Measurements from ENCODE around the gene GTF2H4. TPM values are rescaled to one million over a fixed set of nuclear protein-coding genes. Genes with fewer than 3 reads are reported as not detected.
A peak's percentile ranks its signal among the peaks of the same experiment; 100 is the strongest.
"Not testable (repeated sequence)": the region's sequence is repeated elsewhere in the genome, so short reads cannot be mapped to it uniquely, and the experiment has no call there.

GTF2H4 gene
- total RNA-seq, 1 donor from 2014 or later: 67.2 TPM

- H3K27me3 Mint-ChIP-seq (ENCODE audit: unreplicated experiment): peaks cover 2% of the 10 kb centered on the region
- H3K36me3 Mint-ChIP-seq (ENCODE audit: unreplicated experiment): peaks cover 28% of the 10 kb centered on the region
Measured at GRCh38 chr6:30870546-30870945, 37.5 kb upstream of the GTF2H4 start.

DNA sequence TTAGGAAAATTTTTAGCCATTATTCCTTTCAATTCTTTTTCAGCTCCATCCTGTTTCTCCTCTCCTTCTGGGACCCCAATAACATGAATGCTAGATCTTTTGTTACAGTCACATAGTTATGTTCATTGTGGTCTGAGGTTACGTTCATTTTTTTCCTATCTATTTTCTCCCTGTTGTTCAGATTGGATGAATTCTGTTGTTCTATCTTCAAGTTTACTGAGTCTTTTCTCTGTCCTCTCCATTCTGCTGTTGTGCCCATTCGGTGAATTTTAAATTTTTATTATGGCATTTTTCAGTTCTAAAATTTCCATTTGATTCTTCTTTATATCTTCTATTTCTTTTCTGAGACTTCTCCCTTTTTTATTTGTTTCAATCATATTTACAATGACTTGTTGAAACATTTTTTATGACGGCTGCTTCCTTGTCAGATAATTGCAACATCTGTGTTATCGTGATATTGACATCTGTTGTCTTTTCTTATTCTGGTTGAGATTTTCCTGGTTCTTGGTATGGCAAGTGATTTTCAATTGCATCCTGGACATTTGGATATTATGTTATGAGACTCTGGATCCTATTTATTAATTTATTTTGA lies 36.3 kb upstream of the GTF2H4 start:
- TF ChIP-seq CTCF (IDR thresholded peaks at IDR 0.05; ENCODE audit: partially characterized antibody, unreplicated experiment): no peak
- Mint-ChIP-seq H3K4me1 (ENCODE audit: low read depth, unreplicated experiment) (peaks cover 2% of the 10 kb centered on the region), H3K9me3 (ENCODE audit: unreplicated experiment) (peaks cover 13% of the 10 kb centered on the region), H3K4me3 (ENCODE audit: unreplicated experiment) (no peak overlapping the region), H3K27ac (ENCODE audit: unreplicated experiment) (no peak overlapping the region), H3K36me3 (ENCODE audit: unreplicated experiment) (peaks cover 28% of the 10 kb centered on the region), H3K27me3 (ENCODE audit: unreplicated experiment) (peaks cover under 1% of the 10 kb centered on the region)
- no peak for DNase-seq

More at GRCh38 chr6:30870546-30870945, 37.5 kb upstream of the GTF2H4 start:
- peaks cover 13% of the 10 kb centered on the region for H3K9me3 Mint-ChIP-seq (ENCODE audit: unreplicated experiment)
- no peak for TF ChIP-seq CTCF (IDR thresholded peaks at IDR 0.05; ENCODE audit: partially characterized antibody, unreplicated experiment)
- H3K4me1 Mint-ChIP-seq (ENCODE audit: low read depth, unreplicated experiment): peaks cover under 1% of the 10 kb centered on the region
- DNase-seq: no peak
- H3K27ac Mint-ChIP-seq (ENCODE audit: unreplicated experiment): no peak overlapping the region
- no peak overlapping the region for H3K4me3 Mint-ChIP-seq (ENCODE audit: unreplicated experiment)

DNA sequence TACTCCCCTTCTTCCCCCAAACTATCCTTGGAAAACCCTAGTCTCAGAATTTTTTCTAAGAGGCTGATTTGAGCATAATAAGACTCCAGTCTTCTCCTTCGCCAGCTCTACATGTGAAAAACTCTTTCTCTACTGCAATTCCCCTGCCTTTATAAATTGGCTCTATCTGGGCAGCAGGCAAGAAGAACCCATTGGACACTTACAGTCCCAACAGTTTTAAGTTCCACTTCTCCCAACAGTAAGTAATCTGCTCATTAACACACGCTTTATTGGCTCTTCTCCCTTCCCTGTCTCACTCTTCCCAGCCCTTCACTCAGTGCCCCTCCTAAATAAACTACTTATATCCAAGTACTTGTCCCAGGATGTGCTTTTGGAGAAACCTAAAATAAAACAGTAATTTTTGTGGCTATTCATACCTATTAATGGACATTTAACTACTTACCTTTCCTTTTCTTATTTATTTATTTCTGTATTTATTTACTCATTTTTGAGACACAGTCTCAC lies 34.8 kb upstream of the GTF2H4 start:
- Mint-ChIP-seq H3K36me3 (ENCODE audit: unreplicated experiment) (peaks cover 28% of the 10 kb centered on the region), H3K9me3 (ENCODE audit: unreplicated experiment) (peaks cover 13% of the 10 kb centered on the region)

GRCh38 chr6:30873795-30874194 lies 34.2 kb upstream of the GTF2H4 start:
- not testable (repeated sequence) for H3K4me3 Mint-ChIP-seq (ENCODE audit: unreplicated experiment); DNase-seq; H3K27ac Mint-ChIP-seq (ENCODE audit: unreplicated experiment); H3K27me3 Mint-ChIP-seq (ENCODE audit: unreplicated experiment); H3K4me1 Mint-ChIP-seq (ENCODE audit: low read depth, unreplicated experiment)
- H3K9me3 Mint-ChIP-seq (ENCODE audit: unreplicated experiment): peaks cover 13% of the 10 kb centered on the region
- peaks cover 28% of the 10 kb centered on the region for H3K36me3 Mint-ChIP-seq (ENCODE audit: unreplicated experiment)

More for the DNA sequence above, 34.8 kb upstream of the GTF2H4 start:
- H3K27ac Mint-ChIP-seq (ENCODE audit: unreplicated experiment): no peak overlapping the region
- peaks cover 2% of the 10 kb centered on the region for H3K4me1 Mint-ChIP-seq (ENCODE audit: low read depth, unreplicated experiment)
- H3K27me3 Mint-ChIP-seq (ENCODE audit: unreplicated experiment): peaks cover 1% of the 10 kb centered on the region
- H3K4me3 Mint-ChIP-seq (ENCODE audit: unreplicated experiment): no peak overlapping the region
- no peak for TF ChIP-seq CTCF (IDR thresholded peaks at IDR 0.05; ENCODE audit: partially characterized antibody, unreplicated experiment)
- no peak for DNase-seq

- no peak for TF ChIP-seq CTCF (IDR thresholded peaks at IDR 0.05; ENCODE audit: partially characterized antibody, unreplicated experiment)
- peaks cover 6% of the 10 kb centered on the region for H3K4me1 Mint-ChIP-seq (ENCODE audit: low read depth, unreplicated experiment)
- H3K4me3 Mint-ChIP-seq (ENCODE audit: unreplicated experiment): peak overlapping the region; percentile 4
- H3K27me3 Mint-ChIP-seq (ENCODE audit: unreplicated experiment): peaks cover 4% of the 10 kb centered on the region
- H3K9me3 Mint-ChIP-seq (ENCODE audit: unreplicated experiment): peaks cover 7% of the 10 kb centered on the region
- no peak overlapping the region for H3K27ac Mint-ChIP-seq (ENCODE audit: unreplicated experiment)
- H3K36me3 Mint-ChIP-seq (ENCODE audit: unreplicated experiment): peaks cover 18% of the 10 kb centered on the region
- no peak for DNase-seq
Measured at GRCh38 chr6:30875244-30876038, 32.6 kb upstream of the GTF2H4 start.

Data from glutamatergic neuron (in vitro differentiated cells).